HepG2 (cell line): ENCODE results near the gene CMTM1. TPM values are rescaled to one million over a fixed set of nuclear protein-coding genes. Genes with fewer than 3 reads are reported as not detected.

Experiments
- CEBPG ChIP-seq: IDR thresholded peaks from 2 replicates; pipeline ENCODE4 v1.6.1; 2016
- FOXP1 ChIP-seq, 2 experiments: fragments of 450-650 bp in 1 of 2; IDR thresholded peaks; 2 replicates each; pipeline ENCODE4 v1.6.1; 2017 to 2018; ENCODE audit warnings: antibody characterized with exemption in 1 of 2
- IKZF1 ChIP-seq: fragments of 450-650 bp; IDR thresholded peaks from 2 replicates; pipeline ENCODE4 v1.7.1; 2016
- IRX3 ChIP-seq: sonication (generic); formaldehyde crosslinking; IDR thresholded peaks from 2 replicates; pipeline ENCODE4 v1.8.1; 2023; ENCODE audit warnings: mild to moderate bottlenecking, low read depth, missing genetic modification reagents, borderline replicate concordance
- KAT2B ChIP-seq: fragments of 150-350 bp; IDR thresholded peaks from 2 replicates; pipeline ENCODE4 v1.6.1; 2014; ENCODE audit warnings: low read depth, low read length, borderline replicate concordance
- NFRKB ChIP-seq: fragments of 450-650 bp; IDR thresholded peaks from 2 replicates; pipeline ENCODE4 v1.6.1; 2017
- PAF1 ChIP-seq: IDR thresholded peaks from 2 replicates; pipeline ENCODE4 v1.6.1; 2016; ENCODE audit warnings: missing genetic modification reagents, missing compliant biosample characterization
- PATZ1 ChIP-seq: sonication (generic); formaldehyde crosslinking; IDR thresholded peaks from 2 replicates; pipeline ENCODE4 v1.4.0; 2020; ENCODE audit warnings: missing genetic modification reagents
- RFX1 ChIP-seq: fragments of 450-650 bp; IDR thresholded peaks from 2 replicates; pipeline ENCODE4 v1.6.1; 2017
- RFX3 ChIP-seq: IDR thresholded peaks from 2 replicates; pipeline ENCODE4 v1.6.1; 2016; ENCODE audit warnings: missing biosample characterization, missing genetic modification reagents
- TEAD3 ChIP-seq: optimal IDR thresholded peaks from 2 replicates; pipeline ENCODE3; 2016; ENCODE audit warnings: borderline replicate concordance
- ZBTB21 ChIP-seq: sonication (generic); formaldehyde crosslinking; IDR thresholded peaks from 2 replicates; pipeline ENCODE4 v1.4.0; 2020; ENCODE audit warnings: missing genetic modification reagents
- ZBTB38 ChIP-seq: sonication (generic); formaldehyde crosslinking; IDR thresholded peaks from 2 replicates; pipeline ENCODE4 v1.5.1; 2020; ENCODE audit warnings: mild to moderate bottlenecking, missing genetic modification reagents
- ZBTB7A ChIP-seq: sonication (generic); formaldehyde crosslinking; IDR thresholded peaks from 2 replicates; pipeline ENCODE4 v1.8.0; 2022; ENCODE audit warnings: mild to moderate bottlenecking, missing genetic modification reagents
- ZHX2 ChIP-seq, 2 experiments: sonication (generic) in 1 of 2; formaldehyde crosslinking in 1 of 2; IDR thresholded peaks; 2 replicates each; pipeline versions ENCODE4 v1.6.1 to v1.9.0; 2014 to 2022; ENCODE audit warnings: antibody characterized with exemption in 1 of 2, borderline replicate concordance in 1 of 2, inconsistent platforms in 1 of 2, low read depth in 1 of 2, missing genetic modification reagents in 1 of 2
- ZKSCAN5 ChIP-seq: sonication (generic); formaldehyde crosslinking; IDR thresholded peaks from 2 replicates; pipeline ENCODE4 v1.5.1; 2020; ENCODE audit warnings: mild to moderate bottlenecking, missing genetic modification reagents
- ZNF136 ChIP-seq: sonication (generic); formaldehyde crosslinking; IDR thresholded peaks from 2 replicates; pipeline ENCODE4 v1.8.1; 2022; ENCODE audit warnings: low read depth, mild to moderate bottlenecking, moderate library complexity, missing genetic modification reagents
- ZNF292 ChIP-seq: sonication (generic); formaldehyde crosslinking; IDR thresholded peaks from 2 replicates; pipeline ENCODE4 v1.8.1; 2022; ENCODE audit warnings: mild to moderate bottlenecking, low read depth, missing genetic modification reagents, borderline replicate concordance
- ZNF580 ChIP-seq: IDR thresholded peaks from 2 replicates; pipeline ENCODE4 v1.6.1; 2016; ENCODE audit warnings: low read depth, borderline replicate concordance
- ZNF589 ChIP-seq: sonication (generic); formaldehyde crosslinking; conservative IDR thresholded peaks from 2 replicates; pipeline ENCODE4 v1.8.0; 2022; ENCODE audit warnings: mild to moderate bottlenecking, moderate library complexity, missing genetic modification reagents
- ZNF780A ChIP-seq: sonication (generic); formaldehyde crosslinking; IDR thresholded peaks from 2 replicates; pipeline ENCODE4 v1.8.0; 2022; ENCODE audit warnings: mild to moderate bottlenecking, missing genetic modification reagents, moderate library complexity
- ZNF879 ChIP-seq: sonication (generic); formaldehyde crosslinking; IDR thresholded peaks from 2 replicates; pipeline ENCODE4 v1.8.1; 2023; ENCODE audit warnings: missing genetic modification reagents
- polyA plus RNA-seq, 8 experiments: library from polyadenylated mRNA; depleted of rRNA in 3 of 8; stranded (reverse) in 7 of 8; unstranded in 1 of 8; fragments of >200 nt; fragmentation: Illumina TruSeq in 4 of 8; extraction: Trizol in 4 of 8; gene quantifications; 2 replicates each; pipeline versions ENCODE4 v1.2.1 to v1.2.3, GENCODE V29; 2011 to 2016; ENCODE audit warnings: low read depth in 4 of 8, missing spikeins in 1 of 8, mixed read lengths in 1 of 8; ENCODE audit not compliant: insufficient read depth in 1 of 8
- total RNA-seq, 5 experiments: library from RNA; depleted of rRNA; stranded (reverse); fragments of >200 nt; fragmentation: Illumina TruSeq; extraction: Trizol; gene quantifications; 2 replicates each; pipeline ENCODE4 v1.2.3, GENCODE V29; 2016; ENCODE audit warnings: low read depth in 1 of 5

Gene CMTM1
- total and polyA plus RNA-seq, 2 of the 13 experiments (the other 11 are each of a cell fraction or from before 2014, with no cell fraction given), result 1.7 to 2.9 TPM

DNA sequence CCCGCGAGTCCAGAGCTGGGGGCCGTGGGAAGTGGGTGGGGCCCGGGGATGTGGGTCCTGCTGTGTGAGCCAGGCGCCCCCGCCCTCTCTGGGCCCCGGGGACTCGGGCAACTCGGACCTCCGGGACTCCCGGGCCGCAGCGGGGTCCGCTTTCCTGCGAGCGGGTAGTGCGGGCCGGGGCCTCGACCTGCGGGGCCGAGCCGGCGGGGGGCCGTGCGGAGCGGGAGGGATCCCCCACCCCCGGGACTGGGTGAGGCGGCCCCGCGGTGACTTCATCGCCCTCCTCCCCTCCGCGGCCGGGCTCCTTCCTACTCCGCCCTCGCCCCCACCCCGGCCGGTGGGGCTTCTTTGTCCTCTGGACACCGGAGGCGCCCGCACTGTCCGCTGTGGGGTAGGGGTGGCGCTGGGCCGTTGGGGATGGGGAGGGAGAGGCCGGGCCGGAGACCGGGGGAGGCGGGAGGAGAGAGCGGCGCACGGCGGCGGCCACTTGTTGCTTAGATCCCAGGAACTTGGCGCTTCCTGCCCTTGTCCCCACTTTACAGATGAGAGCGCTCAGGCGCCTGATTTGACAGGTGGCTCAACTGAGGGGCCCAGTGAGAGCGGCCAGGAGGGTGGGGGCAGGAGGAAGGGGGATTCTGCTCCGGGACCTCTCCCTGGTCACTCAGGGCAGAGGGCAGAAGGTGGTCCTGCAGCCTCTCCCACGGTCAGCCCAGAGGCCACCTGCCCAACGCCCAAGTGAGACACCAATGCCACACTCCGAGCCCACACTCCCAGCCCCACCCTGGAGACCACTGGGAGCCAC is 39.1 kb downstream of the CMTM1 start (continued):
- TF ChIP-seq ZHX2 (IDR thresholded peaks at IDR 0.05; ENCODE audit: low read depth), result no peak
- TF ChIP-seq ZHX2 (CRISPR knock-in tag; IDR thresholded peaks at IDR 0.05; ENCODE audit: borderline replicate concordance), result no peak
- no peak for TF ChIP-seq ZNF589 (CRISPR knock-in tag)
- TF ChIP-seq RFX1, result no peak
- no peak for TF ChIP-seq ZBTB38 (CRISPR knock-in tag)
- TF ChIP-seq TEAD3 (CRISPR knock-in tag), result no peak
- no peak for TF ChIP-seq RFX3 (CRISPR knock-in tag)
- TF ChIP-seq ZNF879 (CRISPR knock-in tag), result no peak
- no peak for TF ChIP-seq IKZF1
- no peak for TF ChIP-seq IRX3 (CRISPR knock-in tag)
- no peak for TF ChIP-seq ZKSCAN5 (CRISPR knock-in tag)
- no peak for TF ChIP-seq ZBTB7A (CRISPR knock-in tag)
- no peak for TF ChIP-seq CEBPG (CRISPR knock-in tag)
- TF ChIP-seq ZNF580, result 0 out of 2 replicates have a peak, but pooled peaks have one; percentile 8
- TF ChIP-seq PATZ1 (CRISPR knock-in tag), result peak; percentile 80
- no peak for TF ChIP-seq ZBTB21 (CRISPR knock-in tag)
- no peak for TF ChIP-seq KAT2B
- TF ChIP-seq FOXP1 (IDR thresholded peaks at IDR 0.05), result no peak
- TF ChIP-seq FOXP1 (CRISPR knock-in tag; IDR thresholded peaks at IDR 0.05), result no peak
- TF ChIP-seq PAF1, result no peak
- 0 out of 2 replicates have a peak, but pooled peaks have one; percentile 7 for TF ChIP-seq ZNF292 (CRISPR knock-in tag)
- no peak for TF ChIP-seq ZNF136 (CRISPR knock-in tag)
- TF ChIP-seq NFRKB, result no peak
- TF ChIP-seq ZNF780A, result no peak
